HepG2 (cell line): ENCODE results near the gene MAPK8. TPM values are rescaled to one million over a fixed set of nuclear protein-coding genes. Genes with fewer than 3 reads are reported as not detected.

Experiments
- ATAC-seq: fragments of 200-7000 bp; cut with Tn5 transposase; 3 replicates; pipeline ENCODE4 v1.9.1; 2020; ENCODE audit warnings: mild to moderate bottlenecking, moderate library complexity
- BruUV-seq: library from RNA; stranded (reverse); fragments of 400-500 nt; replicated peaks from 2 replicates; lab custom pipeline; 2021; lab: Mats Ljungman, UMichigan
- CTCF ChIA-PET: fragments of 300-600 bp; formaldehyde crosslinking; extraction: SDS; loops from one replicate; lab custom pipeline; 2021; ENCODE audit warnings: low total read pairs, inconsistent platforms, low intra/inter-chr PET ratio; lab: Yijun Ruan, JAX
- POLR2A ChIA-PET: fragments of 350-600 bp; sonication (Branson Sonifier 250); formaldehyde crosslinking; loops from one replicate; lab custom pipeline; 2020; ENCODE audit warnings: antibody characterized with exemption, inconsistent platforms; lab: Yijun Ruan, JAX
- DNase-seq: peaks from one replicate; pipeline ENCODE4 v3.0.0-alpha.2; 2015; ENCODE audit warnings: low spot score
- FAIRE-seq: peaks from 3 replicates; lab custom pipeline; 2011; peaks lifted over from hg19 to GRCh38; lab: Jason Lieb, UNC
- H2AFZ ChIP-seq: one replicate; pipeline ENCODE4 v1.6.1; 2011; ENCODE audit warnings: low read length, inconsistent platforms
- H3K27ac ChIP-seq: fragments of 300-600 bp; 3 replicates; pipeline ENCODE4 v1.8.0; 2011; ENCODE audit warnings: mixed run types, mild to moderate bottlenecking, mixed read lengths, low read length, inconsistent platforms; ENCODE audit not compliant: insufficient read depth; ENCODE audit errors: extremely low read length
- H3K27me3 ChIP-seq, 2 experiments: fragments of 200-600 bp in 1 of 2; 2 replicates in 1 of 2; 3 replicates in 1 of 2; pipeline versions ENCODE4 v1.6.0 to v1.8.0; 2011; ENCODE audit warnings: low read length in 2 of 2, mild to moderate bottlenecking in 2 of 2, moderate library complexity in 2 of 2, inconsistent platforms in 1 of 2; ENCODE audit not compliant: insufficient read depth in 2 of 2, control insufficient read depth in 1 of 2
- H3K36me3 ChIP-seq, 2 experiments: fragments of 200-600 bp in 1 of 2; replicated peaks in 1 of 2; 2 replicates in 1 of 2; 3 replicates in 1 of 2; pipeline versions ENCODE4 v1.5.1 to v1.8.0; 2011; ENCODE audit warnings: low read length in 2 of 2, inconsistent platforms in 1 of 2; ENCODE audit not compliant: insufficient read depth in 2 of 2, control insufficient read depth in 1 of 2
- H3K4me1 ChIP-seq: 2 replicates; pipeline ENCODE4 v1.5.1; 2012; ENCODE audit warnings: low read length, inconsistent platforms; ENCODE audit not compliant: insufficient read depth
- H3K4me2 ChIP-seq: 2 replicates; pipeline ENCODE4 v1.6.0; 2011; ENCODE audit warnings: low read depth, low read length, inconsistent platforms
- H3K4me3 ChIP-seq, 3 experiments: fragments of 200-600 bp in 1 of 3; sonication (generic), shearing (Covaris generic) in 1 of 3; replicated peaks in 1 of 3; 2 replicates each; pipeline ENCODE4 v1.5.1; 2011 to 2016; ENCODE audit warnings: low read length in 3 of 3, inconsistent platforms in 2 of 3, low read depth in 2 of 3, mild to moderate bottlenecking in 2 of 3, control low read depth in 1 of 3, mixed read lengths in 1 of 3; ENCODE audit not compliant: insufficient read depth in 1 of 3
- H3K79me2 ChIP-seq: one replicate; pipeline ENCODE4 v1.6.1; 2011; ENCODE audit warnings: low read length, inconsistent platforms; ENCODE audit not compliant: insufficient read depth
- H3K9ac ChIP-seq: 2 replicates; pipeline ENCODE4 v1.6.0; 2011; ENCODE audit warnings: mild to moderate bottlenecking, low read depth, low read length, inconsistent platforms; ENCODE audit not compliant: insufficient read depth
- H3K9me3 ChIP-seq: 2 replicates; pipeline ENCODE4 v1.5.1; 2012; ENCODE audit warnings: mild to moderate bottlenecking, low read length
- H4K20me1 ChIP-seq: 2 replicates; pipeline ENCODE4 v1.6.0; 2011; ENCODE audit warnings: inconsistent platforms, mild to moderate bottlenecking, low read length, moderate library complexity; ENCODE audit not compliant: insufficient read depth
- AGO2 ChIP-seq: fragments of 200-400 bp; formaldehyde crosslinking; optimal IDR thresholded peaks from 2 replicates; pipeline ENCODE3; 2017; ENCODE audit warnings: mild to moderate bottlenecking, low read depth, low read length, moderate library complexity
- ELF1 ChIP-seq: sonication (generic); formaldehyde crosslinking; IDR thresholded peaks from 2 replicates; pipeline ENCODE4 v1.4.0; 2020; ENCODE audit warnings: missing genetic modification reagents
- MIXL1 ChIP-seq: IDR thresholded peaks from 2 replicates; pipeline ENCODE4 v1.6.1; 2016
- POLR2A ChIP-seq, 2 experiments: IDR thresholded peaks; 2 replicates each; pipeline ENCODE4 v1.6.1; 2011; ENCODE audit warnings: low read depth in 2 of 2, low read length in 2 of 2, mild to moderate bottlenecking in 1 of 2, moderate library complexity in 1 of 2; ENCODE audit not compliant: insufficient read depth in 1 of 2
- PRMT3 ChIP-seq: sonication (generic); formaldehyde crosslinking; IDR thresholded peaks from 2 replicates; pipeline ENCODE4 v1.8.1; 2022; ENCODE audit warnings: low read depth, mild to moderate bottlenecking, moderate library complexity, missing genetic modification reagents, borderline replicate concordance
- SP1 ChIP-seq, 2 experiments: fragments of 450-650 bp in 1 of 2; sonication (generic) in 1 of 2; formaldehyde crosslinking in 1 of 2; IDR thresholded peaks; 2 replicates each; pipeline versions ENCODE4 v1.4.0 to v1.6.1; 2016 to 2020; ENCODE audit warnings: missing genetic modification reagents in 1 of 2
- ZBTB7A ChIP-seq: sonication (generic); formaldehyde crosslinking; IDR thresholded peaks from 2 replicates; pipeline ENCODE4 v1.8.0; 2022; ENCODE audit warnings: mild to moderate bottlenecking, missing genetic modification reagents
- ZNF33A ChIP-seq: sonication (generic); formaldehyde crosslinking; IDR thresholded peaks from 2 replicates; pipeline ENCODE4 v1.5.1; 2020; ENCODE audit warnings: missing genetic modification reagents, mild to moderate bottlenecking, moderate library complexity, borderline replicate concordance
- ZNF484 ChIP-seq: sonication (generic); formaldehyde crosslinking; IDR thresholded peaks from 2 replicates; pipeline ENCODE4 v1.5.1; 2020; ENCODE audit warnings: mild to moderate bottlenecking, low read depth, missing genetic modification reagents, borderline replicate concordance
- WGBS: methylation state at CpG from one replicate; pipeline ENCODE4 v1.1.6; 2017; ENCODE audit warnings: low lambda C conversion rate; 5-methylcytosine and 5-hydroxymethylcytosine counted together
- in situ Hi-C: cut with HindIII; loops from 2 replicates; pipeline ENCODE4 v1.10.0; 2017; ENCODE audit warnings: low pct_unique_long_range_greater_than_20kb; ENCODE audit not compliant: extremely low pct_ligation_motif_present
- intact Hi-C: fragments of 100-400 bp; cut with micrococcal nuclease; formaldehyde crosslinking; loops from one replicate; pipeline ENCODE4 v1.10.0; 2022; ENCODE audit not compliant: unreplicated experiment
- polyA plus RNA-seq, 8 experiments: library from polyadenylated mRNA; depleted of rRNA in 3 of 8; stranded (reverse) in 7 of 8; unstranded in 1 of 8; fragments of >200 nt; fragmentation: Illumina TruSeq in 4 of 8; extraction: Trizol in 4 of 8; gene quantifications; 2 replicates each; pipeline versions ENCODE4 v1.2.1 to v1.2.3, GENCODE V29; 2011 to 2016; ENCODE audit warnings: low read depth in 4 of 8, missing spikeins in 1 of 8, mixed read lengths in 1 of 8; ENCODE audit not compliant: insufficient read depth in 1 of 8
- total RNA-seq, 5 experiments: library from RNA; depleted of rRNA; stranded (reverse); fragments of >200 nt; fragmentation: Illumina TruSeq; extraction: Trizol; gene quantifications; 2 replicates each; pipeline ENCODE4 v1.2.3, GENCODE V29; 2016; ENCODE audit warnings: low read depth in 1 of 5
- TF ChIP-seq, protein P1 (sequence below): IDR thresholded peaks from 2 replicates; pipeline ENCODE4 v1.6.1; 2016; ENCODE audit warnings: low read depth, control low read depth

MAPK8 gene
- total and polyA plus RNA-seq, 2 of the 13 experiments (the other 11 are each of a cell fraction or from before 2014, with no cell fraction given): 41.6 to 47.3 TPM

DNA sequence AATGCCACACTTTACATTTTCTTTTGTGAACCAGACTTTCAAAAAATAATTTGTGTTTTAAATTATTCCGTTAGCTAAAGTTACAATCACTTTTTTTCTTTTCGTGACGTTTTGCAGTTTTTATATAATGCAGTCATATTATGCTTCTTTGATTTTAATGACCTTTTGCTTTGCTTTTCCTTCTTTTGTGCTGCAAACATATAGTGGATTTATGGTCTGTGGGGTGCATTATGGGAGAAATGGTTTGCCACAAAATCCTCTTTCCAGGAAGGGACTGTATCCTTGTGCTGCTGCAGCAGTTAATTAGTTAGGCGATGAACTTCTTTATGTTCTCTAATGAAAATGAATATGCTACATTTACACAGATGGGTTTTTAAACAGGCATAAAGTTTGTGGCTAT lies 117.4 kb downstream of the MAPK8 start:
- Histone ChIP-seq H3K79me2 (no peaks in the 10 kb centered on the region), H3K27me3 (no peaks in the 10 kb centered on the region), H3K4me3 (no peak overlapping the region), H4K20me1 (no peaks in the 10 kb centered on the region), H3K9me3 (no peaks in the 10 kb centered on the region), H3K9ac (no peak overlapping the region), H3K36me3 (peaks cover 0 to 5% of the 10 kb centered on the region in 2 experiments; a peak in 1 of 5 replicates), H3K27ac (no peak overlapping the region), H3K4me2 (no peak overlapping the region), H2AFZ (no peak overlapping the region), H3K4me1 (no peaks in the 10 kb centered on the region)
- WGBS: 95% methylated on average over 4 of the region's 4 CpGs
- BruUV-seq: no TSS peak
- ChIA-PET POLR2A (no interaction called here), CTCF (no interaction called here)
- intact Hi-C loops: no loop called here
- no peak for TF ChIP-seq SP1 (IDR thresholded peaks at IDR 0.05)
- no peak for TF ChIP-seq SP1 (CRISPR knock-in tag; IDR thresholded peaks at IDR 0.05)
- TF ChIP-seq MIXL1: no peak
- no peak for TF ChIP-seq ZNF484 (CRISPR knock-in tag)
- TF ChIP-seq ELF1 (CRISPR knock-in tag): no peak
- TF ChIP-seq PRMT3 (CRISPR knock-in tag): no peak
- no peak for TF ChIP-seq POLR2A (IDR thresholded peaks at IDR 0.05; ENCODE audit: insufficient read depth in 1 of 2, low read depth in 2 of 2, low read length in 2 of 2)
- no peak for TF ChIP-seq ZNF33A
- TF ChIP-seq, protein P1, sequence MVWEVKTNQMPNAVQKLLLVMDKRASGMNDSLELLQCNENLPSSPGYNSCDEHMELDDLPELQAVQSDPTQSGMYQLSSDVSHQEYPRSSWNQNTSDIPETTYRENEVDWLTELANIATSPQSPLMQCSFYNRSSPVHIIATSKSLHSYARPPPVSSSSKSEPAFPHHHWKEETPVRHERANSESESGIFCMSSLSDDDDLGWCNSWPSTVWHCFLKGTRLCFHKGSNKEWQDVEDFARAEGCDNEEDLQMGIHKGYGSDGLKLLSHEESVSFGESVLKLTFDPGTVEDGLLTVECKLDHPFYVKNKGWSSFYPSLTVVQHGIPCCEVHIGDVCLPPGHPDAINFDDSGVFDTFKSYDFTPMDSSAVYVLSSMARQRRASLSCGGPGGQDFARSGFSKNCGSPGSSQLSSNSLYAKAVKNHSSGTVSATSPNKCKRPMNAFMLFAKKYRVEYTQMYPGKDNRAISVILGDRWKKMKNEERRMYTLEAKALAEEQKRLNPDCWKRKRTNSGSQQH (CRISPR knock-in tag): no peak
- TF ChIP-seq ZBTB7A (CRISPR knock-in tag): no peak
- TF ChIP-seq AGO2: no peak
- DNase-seq: no peak
- no peak for ATAC-seq
- in situ Hi-C loops: no loop called here
- FAIRE-seq: no peak
